ENCODE results near the gene HSD3B1.
A peak's percentile ranks its signal among the peaks of the same experiment; 100 is the strongest.

Gene HSD3B1

DNA sequence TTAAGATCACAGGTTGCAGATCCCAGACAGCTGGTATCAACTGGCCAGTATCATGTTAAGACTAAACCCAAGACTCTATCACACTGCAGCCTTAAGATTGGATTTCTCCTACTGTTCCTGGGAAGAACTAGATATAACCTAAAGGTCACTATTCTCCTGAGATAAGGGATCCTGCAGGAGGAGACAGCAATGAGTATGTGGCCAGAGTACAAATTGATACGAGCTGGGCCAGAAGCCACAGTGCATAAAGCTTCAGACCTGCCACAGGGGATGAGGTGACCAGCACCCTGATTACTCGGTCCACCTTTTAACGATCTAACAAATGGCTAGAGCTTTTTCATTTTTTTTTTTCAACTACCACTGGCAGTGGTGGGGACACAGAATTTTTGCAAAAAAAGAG is 31.0 kb downstream of the HSD3B1 start:
- TF ChIP-seq, protein P1, sequence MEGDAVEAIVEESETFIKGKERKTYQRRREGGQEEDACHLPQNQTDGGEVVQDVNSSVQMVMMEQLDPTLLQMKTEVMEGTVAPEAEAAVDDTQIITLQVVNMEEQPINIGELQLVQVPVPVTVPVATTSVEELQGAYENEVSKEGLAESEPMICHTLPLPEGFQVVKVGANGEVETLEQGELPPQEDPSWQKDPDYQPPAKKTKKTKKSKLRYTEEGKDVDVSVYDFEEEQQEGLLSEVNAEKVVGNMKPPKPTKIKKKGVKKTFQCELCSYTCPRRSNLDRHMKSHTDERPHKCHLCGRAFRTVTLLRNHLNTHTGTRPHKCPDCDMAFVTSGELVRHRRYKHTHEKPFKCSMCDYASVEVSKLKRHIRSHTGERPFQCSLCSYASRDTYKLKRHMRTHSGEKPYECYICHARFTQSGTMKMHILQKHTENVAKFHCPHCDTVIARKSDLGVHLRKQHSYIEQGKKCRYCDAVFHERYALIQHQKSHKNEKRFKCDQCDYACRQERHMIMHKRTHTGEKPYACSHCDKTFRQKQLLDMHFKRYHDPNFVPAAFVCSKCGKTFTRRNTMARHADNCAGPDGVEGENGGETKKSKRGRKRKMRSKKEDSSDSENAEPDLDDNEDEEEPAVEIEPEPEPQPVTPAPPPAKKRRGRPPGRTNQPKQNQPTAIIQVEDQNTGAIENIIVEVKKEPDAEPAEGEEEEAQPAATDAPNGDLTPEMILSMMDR (IDR thresholded peaks at IDR 0.05; ENCODE audit: control insufficient read depth, extremely low read depth, insufficient read depth): no peak
- H3K4me3 ChIP-seq (ENCODE audit: low read depth, low read length): no peak overlapping the region
- DNase-seq (ENCODE audit: low read depth): no peak

DNA sequence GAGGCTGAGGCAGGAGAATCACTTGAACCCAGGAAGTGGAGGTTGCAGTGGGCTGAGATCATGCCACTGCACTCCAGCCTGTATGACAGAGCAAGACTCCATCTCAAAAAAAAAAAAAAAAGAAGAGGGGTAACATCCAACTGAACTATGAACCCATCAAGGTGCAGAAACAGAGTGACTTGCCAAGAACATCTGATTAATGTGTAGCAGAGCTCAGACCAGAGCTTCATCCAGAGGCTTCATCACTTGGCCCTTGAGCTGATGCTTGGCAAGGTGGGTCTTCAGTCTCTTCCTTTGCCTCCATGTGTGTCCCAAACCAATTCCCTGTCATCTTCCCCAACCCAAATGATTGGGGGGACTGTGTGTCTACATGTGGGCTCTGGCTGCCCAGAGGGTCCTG is 32.6 kb downstream of the HSD3B1 start:
- DNase-seq (ENCODE audit: low read depth): no peak
- H3K4me3 ChIP-seq (ENCODE audit: low read depth, low read length): no peak overlapping the region
- TF ChIP-seq, protein P1 (IDR thresholded peaks at IDR 0.05; ENCODE audit: control insufficient read depth, extremely low read depth, insufficient read depth): no peak

DNA sequence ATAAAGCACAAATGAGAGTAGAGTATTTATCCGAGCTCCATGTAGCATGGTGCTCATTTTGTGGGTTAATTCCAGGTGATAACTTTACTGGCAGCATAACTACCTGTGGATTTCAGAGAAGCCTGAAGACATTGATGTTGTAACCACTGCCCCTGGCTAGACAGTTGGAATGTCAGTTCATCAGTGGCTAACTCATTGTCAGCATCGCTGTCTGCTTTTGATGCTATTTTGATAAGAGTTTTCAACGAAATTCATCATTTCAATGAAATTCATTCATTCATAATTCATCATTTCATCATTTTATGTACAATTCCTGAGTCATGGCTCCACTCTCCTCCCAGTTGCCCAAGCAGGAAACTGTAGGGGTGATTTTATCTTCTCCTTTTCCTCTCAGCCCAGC is 34.4 kb downstream of the HSD3B1 start:
- TF ChIP-seq, protein P1 (IDR thresholded peaks at IDR 0.05; ENCODE audit: control insufficient read depth, extremely low read depth, insufficient read depth): no peak
- no peak for DNase-seq (ENCODE audit: low read depth)
- no peak overlapping the region for H3K4me3 ChIP-seq (ENCODE audit: low read depth, low read length)

DNA sequence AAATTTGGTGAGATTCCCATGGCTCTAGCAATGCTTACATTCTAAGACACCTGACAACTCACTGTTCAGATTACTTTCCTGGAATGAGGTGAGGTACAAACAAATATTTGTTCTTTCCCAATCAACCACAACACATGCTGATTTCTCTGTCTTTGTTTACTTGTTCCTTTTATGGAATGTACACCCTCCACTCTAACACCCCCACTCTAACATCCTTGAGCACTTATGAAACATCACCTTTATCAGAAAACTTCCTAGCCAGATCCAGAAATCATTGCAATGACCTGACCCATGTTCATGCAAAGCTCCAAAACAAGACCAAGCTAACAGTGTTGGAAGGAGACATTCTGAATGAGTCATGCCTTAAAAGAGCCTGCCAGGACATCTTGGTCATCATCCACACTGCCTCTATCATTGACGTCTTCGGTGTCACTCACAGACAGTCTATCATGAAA is 35.5 kb downstream of the HSD3B1 start:
- DNase-seq (ENCODE audit: low read depth): peak; percentile 88
- TF ChIP-seq, protein P1 (IDR thresholded peaks at IDR 0.05; ENCODE audit: control insufficient read depth, extremely low read depth, insufficient read depth): no peak
- no peak overlapping the region; the same call in 1 of the 2 replicates for H3K4me3 ChIP-seq (ENCODE audit: low read depth, low read length)

DNA sequence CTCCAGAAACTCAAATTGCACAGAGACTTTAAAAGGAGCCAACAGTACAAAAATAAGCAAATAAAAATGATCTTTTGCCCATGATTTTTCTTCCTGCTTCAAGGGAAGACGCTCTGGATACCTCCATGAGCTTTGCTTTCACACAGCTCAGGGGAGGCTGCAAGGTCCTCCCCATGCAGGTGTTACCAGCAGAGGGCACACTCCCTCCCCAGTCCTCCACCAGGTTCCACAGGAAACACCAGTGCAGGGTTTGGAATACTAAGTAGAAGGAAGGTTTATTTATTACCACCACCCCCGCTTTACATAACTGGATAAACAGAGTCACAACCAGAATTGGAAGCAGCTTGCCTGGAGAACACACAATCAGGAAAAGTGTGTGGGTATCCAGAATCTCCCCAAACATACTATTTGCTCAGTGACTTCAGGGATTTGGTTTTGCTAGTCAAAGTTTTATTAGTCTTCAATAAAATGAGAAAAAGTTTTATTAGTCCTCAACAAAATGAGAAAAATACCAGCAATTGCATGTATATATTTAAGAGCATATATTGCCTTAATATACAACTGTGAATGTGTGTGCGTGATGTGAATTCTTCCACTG is 37.3 kb downstream of the HSD3B1 start:
- TF ChIP-seq, protein P1 (IDR thresholded peaks at IDR 0.05; ENCODE audit: control insufficient read depth, extremely low read depth, insufficient read depth): peak; percentile 75
- DNase-seq (ENCODE audit: low read depth): no peak
- H3K4me3 ChIP-seq (ENCODE audit: low read depth, low read length): no peak overlapping the region

DNA sequence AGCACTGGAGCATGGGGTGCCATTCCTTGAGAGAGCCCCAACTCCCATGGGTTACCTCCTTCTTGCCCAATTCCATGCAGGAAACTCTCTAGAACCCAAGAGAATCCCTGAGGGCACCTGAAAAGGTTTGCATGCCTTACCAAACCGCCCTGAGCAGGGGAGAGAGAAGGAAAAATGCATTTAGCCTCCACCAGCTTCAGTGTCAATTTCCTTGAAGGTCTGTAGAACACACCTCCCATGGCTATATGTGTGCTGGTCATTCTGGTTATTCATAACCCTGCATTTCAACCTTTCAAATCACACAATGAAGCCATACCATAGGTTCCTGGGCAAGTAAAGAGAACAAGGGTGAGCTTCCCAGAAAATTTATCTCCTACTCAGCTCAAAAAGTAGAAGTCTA is 39.6 kb downstream of the HSD3B1 start:
- no peak for DNase-seq (ENCODE audit: low read depth)
- H3K4me3 ChIP-seq (ENCODE audit: low read depth, low read length): no peak overlapping the region
- TF ChIP-seq, protein P1 (IDR thresholded peaks at IDR 0.05; ENCODE audit: control insufficient read depth, extremely low read depth, insufficient read depth): no peak

DNA sequence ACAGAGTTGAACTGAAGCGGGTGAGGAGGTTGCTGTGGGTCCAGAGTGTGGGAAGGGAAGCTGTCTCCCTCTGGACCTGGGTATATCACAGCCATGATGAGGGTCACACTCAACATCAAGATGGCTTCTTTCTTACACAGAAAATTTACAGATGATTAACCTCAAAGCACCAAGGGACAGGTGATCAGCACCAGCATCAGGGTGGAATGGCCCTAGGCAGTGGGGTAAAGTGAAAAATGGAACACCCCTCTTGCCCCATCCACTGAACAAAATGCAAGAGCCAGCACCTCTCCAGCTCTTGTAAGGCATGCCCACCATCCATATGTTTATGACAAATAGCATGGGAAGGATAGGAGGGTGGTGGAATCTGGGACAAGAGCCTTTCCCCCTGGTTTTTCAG is 40.3 kb downstream of the HSD3B1 start:
- TF ChIP-seq, protein P1 (IDR thresholded peaks at IDR 0.05; ENCODE audit: control insufficient read depth, extremely low read depth, insufficient read depth): no peak
- no peak for DNase-seq (ENCODE audit: low read depth)
- no peak overlapping the region for H3K4me3 ChIP-seq (ENCODE audit: low read depth, low read length)
